K562 (cell line): Measurements from ENCODE around the gene SHB. TPM values are rescaled to one million over a fixed set of nuclear protein-coding genes. Genes with fewer than 3 reads are reported as not detected.

Experiments used
- ARID3A ChIP-seq: IDR thresholded peaks from 2 replicates; pipeline ENCODE4 v1.6.1; 2012; ENCODE audit warnings: low read depth, low read length, improper control_type of control experiment, borderline replicate concordance
- GTF2A2 ChIP-seq: IDR thresholded peaks from 2 replicates; pipeline ENCODE4 v1.6.1; 2016; ENCODE audit warnings: mild to moderate bottlenecking, missing genetic modification characterization, missing compliant biosample characterization
- ID3 ChIP-seq, 2 experiments: fragments of 250-450 bp in 1 of 2; fragments of 450-650 bp in 1 of 2; sonication (Bioruptor Pico) in 1 of 2; IDR thresholded peaks; 2 replicates each; pipeline versions ENCODE4 v1.6.1 to v1.8.0; 2016 to 2021; ENCODE audit warnings: mild to moderate bottlenecking in 2 of 2, moderate library complexity in 2 of 2, missing compliant biosample characterization in 1 of 2, missing genetic modification characterization in 1 of 2
- NCOA4 ChIP-seq: fragments of 450-650 bp; IDR thresholded peaks from 2 replicates; pipeline ENCODE4 v1.6.1; 2018; ENCODE audit warnings: mild to moderate bottlenecking; ENCODE audit not compliant: partially characterized antibody
- NR2C1 ChIP-seq, 2 experiments: fragments of 450-650 bp; IDR thresholded peaks; 2 replicates each; pipeline ENCODE4 v1.6.1; 2017; ENCODE audit warnings: mild to moderate bottlenecking in 2 of 2, antibody characterized with exemption in 1 of 2, inconsistent platforms in 1 of 2, missing compliant biosample characterization in 1 of 2, missing genetic modification characterization in 1 of 2
- PPARD ChIP-seq: fragments of 250-450 bp; sonication (Bioruptor Pico); IDR thresholded peaks from 2 replicates; pipeline ENCODE4 v1.8.0; 2022; ENCODE audit warnings: inconsistent platforms, mild to moderate bottlenecking, moderate library complexity
- RBM25 ChIP-seq: fragments of 200-400 bp; formaldehyde crosslinking; IDR thresholded peaks from 2 replicates; pipeline ENCODE4 v1.6.1; 2018; ENCODE audit warnings: low read length, low read depth, moderate library complexity; ENCODE audit not compliant: severe bottlenecking
- STAT5B ChIP-seq: fragments of 250-450 bp; sonication (Bioruptor Pico); IDR thresholded peaks from 2 replicates; pipeline ENCODE4 v1.8.0; 2021; ENCODE audit warnings: mild to moderate bottlenecking, inconsistent platforms
- TSHZ1 ChIP-seq: fragments of 250-450 bp; sonication (Bioruptor Pico); IDR thresholded peaks from 2 replicates; pipeline ENCODE4 v1.4.0; 2020; ENCODE audit warnings: mild to moderate bottlenecking, moderate library complexity
- ZNF79 ChIP-seq: fragments of 250-450 bp; sonication (Bioruptor Pico); IDR thresholded peaks from 2 replicates; pipeline ENCODE4 v1.4.0; 2020; ENCODE audit warnings: low read depth, mild to moderate bottlenecking, moderate library complexity
- polyA plus RNA-seq, 8 experiments: library from polyadenylated mRNA; depleted of rRNA in 4 of 8; stranded (reverse) in 5 of 8; unstranded in 3 of 8; fragments of >200 nt; fragmentation: Nextera tagmentation in 2 of 8; fragmentation: Illumina TruSeq in 1 of 8; extraction: Ambion mirVana in 2 of 8; extraction: Trizol in 1 of 8; gene quantifications; 2 replicates each; pipeline versions ENCODE4 v1.2.1 to v1.2.3, GENCODE V29; 2011 to 2014; ENCODE audit warnings: inconsistent platforms in 1 of 8, missing spikeins in 1 of 8
- total RNA-seq, 7 experiments: library from RNA; depleted of rRNA in 6 of 7; stranded (reverse); fragments of >200 nt in 6 of 7; fragmentation: Illumina TruSeq in 2 of 7; extraction: Trizol in 2 of 7; gene quantifications; 2 replicates each; pipeline versions ENCODE4 v1.2.1 to v1.2.3, GENCODE V29; 2011 to 2021; ENCODE audit warnings: low replicate concordance in 1 of 7
- TF ChIP-seq, protein P1 (sequence below): fragments of 250-450 bp; sonication (Bioruptor Pico); IDR thresholded peaks from 2 replicates; pipeline ENCODE4 v1.8.0; 2022; ENCODE audit warnings: inconsistent platforms
- TF ChIP-seq, protein P2 (sequence below), 2 experiments: fragments of 200-800 bp in 1 of 2; sonication (Bioruptor generic) in 1 of 2; sonication (generic) in 1 of 2; formaldehyde crosslinking in 1 of 2; IDR thresholded peaks in 1 of 2; conservative IDR thresholded peaks in 1 of 2; 2 replicates each; pipeline versions ENCODE4 v1.5.0 to v1.6.1; 2016 to 2020; ENCODE audit warnings: missing compliant biosample characterization in 1 of 2, missing genetic modification characterization in 1 of 2, missing genetic modification reagents in 1 of 2
- TF ChIP-seq, protein P3 (sequence below): fragments of 250-450 bp; sonication (Bioruptor Pico); IDR thresholded peaks from 2 replicates; pipeline ENCODE4 v1.5.0; 2021; ENCODE audit warnings: mild to moderate bottlenecking, borderline replicate concordance

Gene SHB
- total and polyA plus RNA-seq, 9 of the 15 experiments (the other 6 are each of a cell fraction or from before 2014, with no cell fraction given), result 0.78 to 16.0 (median 5.3) TPM

DNA sequence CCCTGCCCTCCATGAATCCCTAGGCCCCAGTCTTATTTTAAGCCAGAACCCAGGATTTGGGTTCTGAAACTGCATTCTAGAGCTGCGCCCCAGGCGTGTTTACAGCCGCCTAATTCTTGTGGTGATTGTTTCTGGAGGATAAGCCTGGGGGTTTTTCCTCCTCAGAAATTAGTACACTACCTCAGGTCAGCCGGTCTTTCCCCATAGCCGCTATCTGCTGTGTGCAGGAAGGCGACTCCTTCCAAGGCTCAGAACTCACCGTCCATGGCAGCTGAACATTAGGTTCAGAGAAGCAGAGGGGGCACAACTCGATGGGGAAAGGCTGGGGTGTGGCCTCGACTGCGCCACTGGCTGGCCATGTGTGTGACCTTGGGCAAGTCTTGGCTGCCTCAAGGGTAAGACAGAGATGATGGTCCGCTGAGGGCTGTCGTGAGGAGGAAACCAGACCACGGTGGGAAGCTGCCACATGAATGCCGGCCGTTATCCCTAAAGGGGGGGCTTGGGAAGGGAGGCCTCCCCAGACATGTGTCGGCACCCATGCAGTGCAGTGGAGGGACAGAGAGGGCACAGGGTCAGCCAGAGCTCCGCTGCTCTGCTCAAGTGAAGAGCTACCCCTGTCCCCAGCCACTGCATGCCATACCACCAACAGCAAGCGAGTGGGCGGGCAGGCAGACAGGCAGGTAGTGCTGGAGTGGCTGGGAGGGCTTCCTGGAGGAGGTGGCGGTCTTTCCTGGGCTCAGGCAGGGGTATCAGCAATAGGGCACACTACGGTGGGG, 28.9 kb downstream of the SHB start (continued):
- TF ChIP-seq, protein P1, sequence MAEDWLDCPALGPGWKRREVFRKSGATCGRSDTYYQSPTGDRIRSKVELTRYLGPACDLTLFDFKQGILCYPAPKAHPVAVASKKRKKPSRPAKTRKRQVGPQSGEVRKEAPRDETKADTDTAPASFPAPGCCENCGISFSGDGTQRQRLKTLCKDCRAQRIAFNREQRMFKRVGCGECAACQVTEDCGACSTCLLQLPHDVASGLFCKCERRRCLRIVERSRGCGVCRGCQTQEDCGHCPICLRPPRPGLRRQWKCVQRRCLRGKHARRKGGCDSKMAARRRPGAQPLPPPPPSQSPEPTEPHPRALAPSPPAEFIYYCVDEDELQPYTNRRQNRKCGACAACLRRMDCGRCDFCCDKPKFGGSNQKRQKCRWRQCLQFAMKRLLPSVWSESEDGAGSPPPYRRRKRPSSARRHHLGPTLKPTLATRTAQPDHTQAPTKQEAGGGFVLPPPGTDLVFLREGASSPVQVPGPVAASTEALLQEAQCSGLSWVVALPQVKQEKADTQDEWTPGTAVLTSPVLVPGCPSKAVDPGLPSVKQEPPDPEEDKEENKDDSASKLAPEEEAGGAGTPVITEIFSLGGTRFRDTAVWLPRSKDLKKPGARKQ (CRISPR knock-in tag), result no peak
- TF ChIP-seq RBM25, result peak; percentile 36
- TF ChIP-seq ARID3A, result no peak
- TF ChIP-seq, protein P2, sequence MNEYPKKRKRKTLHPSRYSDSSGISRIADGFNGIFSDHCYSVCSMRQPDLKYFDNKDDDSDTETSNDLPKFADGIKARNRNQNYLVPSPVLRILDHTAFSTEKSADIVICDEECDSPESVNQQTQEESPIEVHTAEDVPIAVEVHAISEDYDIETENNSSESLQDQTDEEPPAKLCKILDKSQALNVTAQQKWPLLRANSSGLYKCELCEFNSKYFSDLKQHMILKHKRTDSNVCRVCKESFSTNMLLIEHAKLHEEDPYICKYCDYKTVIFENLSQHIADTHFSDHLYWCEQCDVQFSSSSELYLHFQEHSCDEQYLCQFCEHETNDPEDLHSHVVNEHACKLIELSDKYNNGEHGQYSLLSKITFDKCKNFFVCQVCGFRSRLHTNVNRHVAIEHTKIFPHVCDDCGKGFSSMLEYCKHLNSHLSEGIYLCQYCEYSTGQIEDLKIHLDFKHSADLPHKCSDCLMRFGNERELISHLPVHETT (CRISPR knock-in tag; conservative IDR thresholded peaks at IDR 0.05 in 1 of 2, IDR thresholded peaks at IDR 0.05 in 1 of 2), result no peak
- no peak for TF ChIP-seq NR2C1 (IDR thresholded peaks at IDR 0.05)
- TF ChIP-seq NR2C1 (tag; IDR thresholded peaks at IDR 0.05), result no peak
- TF ChIP-seq TSHZ1 (CRISPR knock-in tag), result no peak
- no peak for TF ChIP-seq PPARD (CRISPR knock-in tag)
- TF ChIP-seq ID3 (CRISPR knock-in tag; IDR thresholded peaks at IDR 0.05), result no peak
- peak; percentile 63; the same call in 1 of the 2 replicates for TF ChIP-seq ID3 (tag; IDR thresholded peaks at IDR 0.05)
- TF ChIP-seq ZNF79, result no peak
- TF ChIP-seq NCOA4, result no peak
- peak; percentile 29; the same call in 1 of the 2 replicates for TF ChIP-seq GTF2A2
- no peak for TF ChIP-seq STAT5B (CRISPR knock-in tag)
- TF ChIP-seq, protein P3, sequence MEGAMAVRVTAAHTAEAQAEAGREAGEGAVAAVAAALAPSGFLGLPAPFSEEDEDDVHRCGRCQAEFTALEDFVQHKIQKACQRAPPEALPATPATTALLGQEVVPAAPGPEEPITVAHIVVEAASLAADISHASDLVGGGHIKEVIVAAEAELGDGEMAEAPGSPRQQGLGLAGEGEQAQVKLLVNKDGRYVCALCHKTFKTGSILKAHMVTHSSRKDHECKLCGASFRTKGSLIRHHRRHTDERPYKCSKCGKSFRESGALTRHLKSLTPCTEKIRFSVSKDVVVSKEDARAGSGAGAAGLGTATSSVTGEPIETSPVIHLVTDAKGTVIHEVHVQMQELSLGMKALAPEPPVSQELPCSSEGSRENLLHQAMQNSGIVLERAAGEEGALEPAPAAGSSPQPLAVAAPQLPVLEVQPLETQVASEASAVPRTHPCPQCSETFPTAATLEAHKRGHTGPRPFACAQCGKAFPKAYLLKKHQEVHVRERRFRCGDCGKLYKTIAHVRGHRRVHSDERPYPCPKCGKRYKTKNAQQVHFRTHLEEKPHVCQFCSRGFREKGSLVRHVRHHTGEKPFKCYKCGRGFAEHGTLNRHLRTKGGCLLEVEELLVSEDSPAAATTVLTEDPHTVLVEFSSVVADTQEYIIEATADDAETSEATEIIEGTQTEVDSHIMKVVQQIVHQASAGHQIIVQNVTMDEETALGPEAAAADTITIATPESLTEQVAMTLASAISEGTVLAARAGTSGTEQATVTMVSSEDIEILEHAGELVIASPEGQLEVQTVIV (CRISPR knock-in tag), result no peak
